Colonic mucosa (tissue), 4 donors: Measurements from ENCODE around the gene NOTUM. TPM values are rescaled to one million over a fixed set of nuclear protein-coding genes. Genes with fewer than 3 reads are reported as not detected.
A peak's percentile ranks its signal among the peaks of the same experiment; 100 is the strongest.

Experiments used
- DNase-seq: peaks from one replicate; pipeline ENCODE4 v3.0.0-alpha.2; 2020
- H3K27ac ChIP-seq: fragments of 200-600 bp; one replicate; pipeline ENCODE4 v1.8.0; 2021
- H3K27me3 ChIP-seq: fragments of 200-600 bp; one replicate; pipeline ENCODE4 v1.8.0; 2021
- H3K36me3 ChIP-seq: fragments of 200-600 bp; one replicate; pipeline ENCODE4 v1.8.0; 2021
- H3K4me1 ChIP-seq: fragments of 200-600 bp; one replicate; pipeline ENCODE4 v1.8.0; 2021; ENCODE audit warnings: mild to moderate bottlenecking
- H3K4me3 ChIP-seq: fragments of 200-600 bp; one replicate; pipeline ENCODE4 v1.8.0; 2021
- H3K9ac ChIP-seq, 2 donors: one replicate each; pipeline ENCODE4 v1.7.0; 2013; ENCODE audit warnings: control low read depth in 2 of 2, low read depth in 2 of 2, low read length in 2 of 2
- H3K9me3 ChIP-seq: fragments of 200-600 bp; one replicate; pipeline ENCODE4 v1.8.0; 2021
- intact Hi-C: fragments of 100-400 bp; cut with DNase I; formaldehyde crosslinking; loops from one replicate; pipeline ENCODE4 v1.14.1; 2022
- total RNA-seq, 2 donors: library from RNA; stranded (reverse); fragmentation: NEBNext Ultra II Directional in 1 of 2; extraction: Animal tissue kit (Norgen Biotek cat#: 25700) in 1 of 2; gene quantifications; one replicate each; pipeline ENCODE4 v1.2.1, GENCODE V29; 2021
- TF ChIP-seq, protein P1 (sequence below): fragments of 200-600 bp; IDR thresholded peaks from one replicate; pipeline ENCODE4 v1.8.0; 2022; ENCODE audit warnings: antibody characterized with exemption, mild to moderate bottlenecking
- donor health status: healthy.
- donor health status: DM: no; HTN: no; CAD: no.
- donor health status: DM: no; HTN: no; CAD: no.

NOTUM gene
- total RNA-seq, 2 donors from 2014 or later, result 0.57 TPM; not detected in 1

DNA sequence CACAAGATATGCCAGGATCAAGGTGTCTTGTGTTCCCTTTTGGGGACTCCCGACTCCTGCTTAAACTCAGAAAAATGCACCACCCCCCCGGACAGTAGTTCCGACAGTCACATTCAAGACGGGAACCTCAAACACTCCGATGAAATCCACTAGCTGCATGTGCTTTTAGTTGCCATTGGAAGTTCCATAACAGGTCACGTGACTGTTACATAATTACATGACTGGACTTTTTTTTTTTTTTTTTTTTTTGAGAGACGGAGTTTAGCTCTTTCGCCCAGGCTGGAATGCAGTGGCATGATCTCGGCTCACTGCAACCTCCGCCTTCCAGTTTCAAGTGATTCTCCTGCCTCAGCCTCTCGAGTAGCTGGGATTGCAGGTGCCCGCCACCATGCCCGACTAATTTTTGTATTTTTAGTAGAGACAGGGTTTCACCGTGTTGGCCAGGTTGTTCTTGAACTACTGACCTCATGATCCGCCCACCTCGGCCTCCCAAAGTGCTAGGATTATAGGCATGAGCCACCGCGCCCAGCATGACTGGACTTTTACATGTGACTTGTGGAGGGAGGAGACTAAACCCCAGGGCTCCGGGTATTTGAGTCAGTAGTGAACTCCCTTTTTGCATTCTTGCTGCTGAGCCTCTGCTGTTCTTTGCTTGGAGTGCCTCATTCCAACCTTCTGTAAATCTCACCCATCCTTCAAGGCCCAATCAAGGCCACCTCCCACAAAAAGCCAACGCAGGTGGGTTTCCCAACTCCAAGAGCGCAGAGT, 44.6 kb downstream of the NOTUM start:
- intact Hi-C loops, result no loop called here
- TF ChIP-seq, protein P1, sequence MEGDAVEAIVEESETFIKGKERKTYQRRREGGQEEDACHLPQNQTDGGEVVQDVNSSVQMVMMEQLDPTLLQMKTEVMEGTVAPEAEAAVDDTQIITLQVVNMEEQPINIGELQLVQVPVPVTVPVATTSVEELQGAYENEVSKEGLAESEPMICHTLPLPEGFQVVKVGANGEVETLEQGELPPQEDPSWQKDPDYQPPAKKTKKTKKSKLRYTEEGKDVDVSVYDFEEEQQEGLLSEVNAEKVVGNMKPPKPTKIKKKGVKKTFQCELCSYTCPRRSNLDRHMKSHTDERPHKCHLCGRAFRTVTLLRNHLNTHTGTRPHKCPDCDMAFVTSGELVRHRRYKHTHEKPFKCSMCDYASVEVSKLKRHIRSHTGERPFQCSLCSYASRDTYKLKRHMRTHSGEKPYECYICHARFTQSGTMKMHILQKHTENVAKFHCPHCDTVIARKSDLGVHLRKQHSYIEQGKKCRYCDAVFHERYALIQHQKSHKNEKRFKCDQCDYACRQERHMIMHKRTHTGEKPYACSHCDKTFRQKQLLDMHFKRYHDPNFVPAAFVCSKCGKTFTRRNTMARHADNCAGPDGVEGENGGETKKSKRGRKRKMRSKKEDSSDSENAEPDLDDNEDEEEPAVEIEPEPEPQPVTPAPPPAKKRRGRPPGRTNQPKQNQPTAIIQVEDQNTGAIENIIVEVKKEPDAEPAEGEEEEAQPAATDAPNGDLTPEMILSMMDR, result no peak
- peak; percentile 75 for DNase-seq
- H3K4me3 ChIP-seq, result peak overlapping the region; percentile 86
- peaks cover 20% of the 10 kb centered on the region for H3K4me1 ChIP-seq
- H3K36me3 ChIP-seq, result peaks cover 13% of the 10 kb centered on the region
- peak overlapping the region; percentile 79 to 90 for H3K9ac ChIP-seq
- no peaks in the 10 kb centered on the region for H3K9me3 ChIP-seq
- no peaks in the 10 kb centered on the region for H3K27me3 ChIP-seq
- H3K27ac ChIP-seq, result peak overlapping the region; percentile 57

DNA sequence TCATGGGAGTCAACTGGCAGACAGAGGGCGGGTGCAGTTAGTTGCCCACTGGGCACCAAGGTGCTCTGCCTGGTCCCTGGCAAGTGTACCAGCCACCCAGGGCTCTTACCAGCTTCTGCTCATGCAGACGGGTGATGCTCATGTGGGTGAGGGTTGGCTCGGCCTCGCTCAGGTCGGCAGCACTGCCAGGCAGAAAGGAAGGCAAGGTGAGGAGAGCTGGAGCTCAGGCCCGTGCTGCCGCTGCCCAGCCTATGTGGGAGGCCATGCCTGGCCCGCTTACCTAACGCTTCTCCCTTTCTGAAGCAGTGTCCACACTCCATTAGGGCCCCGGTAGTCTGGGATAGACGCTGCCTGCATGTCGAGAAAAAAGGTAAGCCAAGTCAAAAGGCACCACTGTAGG, 45.7 kb downstream of the NOTUM start:
- H3K27me3 ChIP-seq, result no peaks in the 10 kb centered on the region
- no peak overlapping the region for H3K9ac ChIP-seq
- no peak overlapping the region for H3K27ac ChIP-seq
- H3K4me1 ChIP-seq, result peaks cover 20% of the 10 kb centered on the region
- no peak overlapping the region for H3K4me3 ChIP-seq
- peaks cover 13% of the 10 kb centered on the region for H3K36me3 ChIP-seq
- intact Hi-C loops, result no loop called here
- no peak for DNase-seq
- TF ChIP-seq, protein P1, result no peak
- no peaks in the 10 kb centered on the region for H3K9me3 ChIP-seq

DNA sequence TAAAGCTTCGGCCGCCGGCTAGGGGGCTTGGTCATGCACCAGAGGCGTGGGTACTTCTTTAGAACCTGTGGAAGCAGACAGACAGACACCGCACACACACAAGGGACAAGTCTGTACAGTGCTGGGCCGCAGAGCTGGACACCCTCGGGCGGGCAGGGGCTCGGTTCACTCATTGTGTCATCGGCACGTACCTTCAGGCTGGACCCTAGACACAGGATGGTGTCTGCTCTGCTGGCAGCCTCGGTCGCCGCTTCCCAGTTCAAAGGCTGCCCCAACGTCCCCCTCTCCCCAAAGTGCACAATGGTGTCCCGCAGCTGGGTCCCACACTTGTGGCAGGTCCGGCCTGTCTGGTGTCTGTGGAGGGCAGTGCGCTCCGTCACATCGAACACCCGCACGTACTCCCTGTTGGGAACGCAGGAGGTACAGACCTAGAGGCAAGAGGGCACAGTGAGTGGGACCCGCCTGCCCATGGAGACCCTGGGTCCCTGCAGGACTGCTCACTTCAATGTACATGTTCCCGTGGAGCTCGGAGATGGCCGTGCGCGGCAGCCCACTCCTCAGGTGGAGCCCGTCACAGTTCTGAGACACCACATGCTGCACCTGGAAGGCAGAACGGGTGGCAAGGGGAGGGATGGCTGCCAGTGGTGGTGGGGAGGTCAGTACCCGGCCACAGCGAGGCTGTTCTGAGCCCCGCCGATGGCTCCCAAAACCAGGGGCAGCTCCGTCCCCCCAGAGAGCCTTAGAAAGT, 46.7 kb downstream of the NOTUM start:
- no peak overlapping the region for H3K4me3 ChIP-seq
- intact Hi-C loops, result no loop called here
- TF ChIP-seq, protein P1, result no peak
- no peak overlapping the region for H3K27ac ChIP-seq
- H3K27me3 ChIP-seq, result no peaks in the 10 kb centered on the region
- DNase-seq, result no peak
- H3K4me1 ChIP-seq, result peaks cover 13% of the 10 kb centered on the region
- no peak overlapping the region for H3K9ac ChIP-seq
- no peaks in the 10 kb centered on the region for H3K9me3 ChIP-seq
- H3K36me3 ChIP-seq, result peaks cover 13% of the 10 kb centered on the region

DNA sequence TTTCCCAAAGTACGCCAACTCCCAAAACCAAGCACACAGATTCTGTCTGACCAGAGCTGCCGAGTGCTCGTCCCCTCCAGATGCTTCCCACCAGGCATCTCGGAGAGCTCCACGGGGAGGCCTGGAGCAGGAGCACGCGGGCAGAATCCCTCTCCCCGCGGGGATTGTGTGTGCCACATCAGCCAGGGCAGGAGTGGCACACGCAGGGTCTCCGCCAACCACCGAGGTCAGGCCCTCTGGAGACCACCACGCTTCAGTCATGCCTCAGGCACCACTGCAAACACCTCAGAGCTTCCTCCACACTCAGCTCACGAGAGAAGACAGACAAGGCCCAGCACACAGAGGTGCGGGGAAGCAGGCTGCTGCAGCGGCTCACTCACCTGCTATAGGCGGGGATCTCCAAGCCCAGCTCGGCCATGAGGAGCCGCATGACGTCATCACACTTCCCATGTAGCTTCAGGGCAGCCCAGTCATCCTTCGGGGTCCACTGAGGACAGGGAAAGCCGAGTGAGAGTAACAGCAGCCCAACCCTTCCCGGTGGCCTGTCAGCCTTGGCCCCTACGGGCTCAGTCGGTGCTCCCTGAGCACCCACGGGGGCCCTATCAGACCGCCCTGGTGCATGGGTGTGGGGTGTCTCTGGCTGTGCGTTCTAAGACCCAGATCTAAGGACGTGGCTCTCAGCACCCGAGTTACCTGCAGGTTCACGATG, 47.4 kb downstream of the NOTUM start:
- DNase-seq, result no peak
- Histone ChIP-seq H3K36me3 (peaks cover 13% of the 10 kb centered on the region), H3K27ac (no peak overlapping the region), H3K4me3 (no peak overlapping the region), H3K4me1 (peaks cover 9% of the 10 kb centered on the region), H3K9me3 (no peaks in the 10 kb centered on the region), H3K9ac (no peak overlapping the region), H3K27me3 (no peaks in the 10 kb centered on the region)
- intact Hi-C loops, result no loop called here
- TF ChIP-seq, protein P1, result no peak
